HCT116 (cell line): ENCODE data around the gene XPC.

ENCODE experiments used
- CTCF ChIP-seq, 3 experiments: fragments of 200-600 bp in 1 of 3; sonication (generic) in 1 of 3; IDR thresholded peaks in 2 of 3; conservative IDR thresholded peaks in 1 of 3; 2 replicates each; pipeline ENCODE4 v1.5.1; 2012 to 2017; ENCODE audit warnings: low read depth in 2 of 3, low read length in 2 of 3, antibody characterized with exemption in 1 of 3, borderline replicate concordance in 1 of 3, control low read depth in 1 of 3, mild to moderate bottlenecking in 1 of 3, mixed read lengths in 1 of 3, mixed run types in 1 of 3, moderate library complexity in 1 of 3; ENCODE audit not compliant: insufficient read depth in 1 of 3
- EZH2 ChIP-seq: fragments of 200-600 bp; sonication (generic); IDR thresholded peaks from 2 replicates; pipeline ENCODE4 v1.6.1; 2017; ENCODE audit warnings: antibody characterized with exemption, mixed run types
- FOSL1 ChIP-seq: IDR thresholded peaks from 2 replicates; pipeline ENCODE4 v1.6.1; 2012; ENCODE audit warnings: low read depth
- POLR2A ChIP-seq: IDR thresholded peaks from 2 replicates; pipeline ENCODE4 v1.7.0; 2011; ENCODE audit warnings: borderline replicate concordance; ENCODE audit not compliant: insufficient read depth, insufficient read length; ENCODE audit errors: extremely low read depth
- POLR2AphosphoS5 ChIP-seq: IDR thresholded peaks from 2 replicates; pipeline ENCODE4 v1.6.1; 2011; ENCODE audit warnings: mild to moderate bottlenecking, low read depth, low read length, moderate library complexity
- REST ChIP-seq: IDR thresholded peaks from 2 replicates; pipeline ENCODE4 v1.6.1; 2012; ENCODE audit warnings: low read depth
- SP1 ChIP-seq: IDR thresholded peaks from 2 replicates; pipeline ENCODE4 v1.6.1; 2012; ENCODE audit warnings: low read depth
- ZFX ChIP-seq: fragments of 450-650 bp; IDR thresholded peaks from 2 replicates; pipeline ENCODE4 v1.6.1; 2017
- TF ChIP-seq, protein P1 (sequence below): IDR thresholded peaks from 2 replicates; pipeline ENCODE4 v1.6.1; 2012

DNA sequence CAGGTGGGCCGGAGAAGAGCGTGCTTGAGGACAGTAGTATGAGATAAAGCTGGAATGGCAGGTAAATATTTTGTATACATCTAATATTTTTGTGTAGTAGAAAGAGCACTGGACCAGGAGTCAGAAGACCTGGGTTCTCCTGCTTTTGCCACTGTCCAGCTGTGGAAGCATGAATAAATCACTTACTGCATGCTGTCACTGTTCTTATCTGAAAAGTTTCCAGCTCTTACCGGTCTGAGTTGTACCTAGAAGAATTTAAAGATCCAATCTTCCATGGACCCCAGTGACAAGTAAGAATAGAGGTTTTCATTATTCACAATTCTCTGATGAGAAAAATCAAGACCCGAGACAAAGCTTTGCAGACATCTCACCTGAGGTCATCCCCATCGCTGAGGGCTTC is 5.9 kb downstream of the XPC start:
- TF ChIP-seq EZH2 (no peak), CTCF (IDR thresholded peaks at IDR 0.05 in 2 of 3, conservative IDR thresholded peaks at IDR 0.05 in 1 of 3; ENCODE audit: borderline replicate concordance in 1 of 3, insufficient read depth in 1 of 3, low read depth in 2 of 3, low read length in 2 of 3) (no peak), ZFX (no peak), SP1 (no peak), POLR2AphosphoS5 (no peak), POLR2A (no peak), REST (no peak), FOSL1 (no peak)
- TF ChIP-seq, protein P1, sequence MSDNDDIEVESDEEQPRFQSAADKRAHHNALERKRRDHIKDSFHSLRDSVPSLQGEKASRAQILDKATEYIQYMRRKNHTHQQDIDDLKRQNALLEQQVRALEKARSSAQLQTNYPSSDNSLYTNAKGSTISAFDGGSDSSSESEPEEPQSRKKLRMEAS = no peak
